Prostate gland (tissue), 2 donors: Measurements from ENCODE around the gene DNAJB1. TPM values are rescaled to one million over a fixed set of nuclear protein-coding genes. Genes with fewer than 3 reads are reported as not detected.
A peak's percentile ranks its signal among the peaks of the same experiment; 100 is the strongest.

Source experiments
- DNase-seq: peaks from one replicate; pipeline ENCODE4 v3.0.0-alpha.2; 2019; ENCODE audit warnings: low spot score
- H3K27ac ChIP-seq, 2 donors: fragments of 200-600 bp; sonication (generic); 2 replicates each; pipeline ENCODE4 v1.5.1; 2017 to 2019
- H3K27me3 ChIP-seq: fragments of 200-600 bp; sonication (generic); replicated peaks from 2 replicates; pipeline ENCODE4 v1.5.1; 2019; ENCODE audit not compliant: insufficient read depth
- H3K36me3 ChIP-seq, 2 donors: fragments of 200-600 bp; sonication (generic); 1 replicate in 1 of 2; 2 replicates in 1 of 2; pipeline versions ENCODE4 v1.5.1 to v1.8.1; 2017 to 2019
- H3K4me1 ChIP-seq: fragments of 200-600 bp; sonication (generic); replicated peaks from 2 replicates; pipeline ENCODE4 v1.5.1; 2019
- H3K4me3 ChIP-seq, 2 donors: fragments of 200-600 bp; sonication (generic); 2 replicates each; pipeline ENCODE4 v1.5.1; 2017 to 2019
- H3K9me3 ChIP-seq: fragments of 200-600 bp; sonication (generic); 2 replicates; pipeline ENCODE4 v1.5.1; 2017
- POLR2A ChIP-seq: fragments of 450-650 bp; IDR thresholded peaks from one replicate; pipeline ENCODE4 v1.6.1; 2016; ENCODE audit warnings: antibody characterized with exemption, mild to moderate bottlenecking
- POLR2AphosphoS5 ChIP-seq: sonication (generic); formaldehyde crosslinking; IDR thresholded peaks from one replicate; pipeline ENCODE4 v1.6.1; 2017; ENCODE audit warnings: antibody characterized with exemption
- WGBS: methylation state at CpG from one replicate; pipeline ENCODE4 v1.1.5; 2018; 5-methylcytosine and 5-hydroxymethylcytosine counted together
- intact Hi-C: fragments of 100-400 bp; cut with DNase I; formaldehyde crosslinking; loops from one replicate; pipeline ENCODE4 v1.14.2; 2022
- total RNA-seq, 2 donors: library from RNA; depleted of rRNA; stranded (reverse); fragments of >200 nt; gene quantifications; one replicate each; pipeline ENCODE4 v1.1.0, GENCODE V29; 2016
- TF ChIP-seq, protein P1 (sequence below), 4 experiments: fragments of 200-600 bp in 2 of 4; fragments of 450-650 bp in 2 of 4; sonication (generic) in 2 of 4; IDR thresholded peaks; 1 replicate in 3 of 4; 2 replicates in 1 of 4; pipeline ENCODE4 v1.5.1; 2016 to 2019; ENCODE audit warnings: antibody characterized with exemption in 4 of 4, mild to moderate bottlenecking in 2 of 4, moderate library complexity in 2 of 4

The DNAJB1 gene
- total RNA-seq, 2 donors from 2014 or later = 91.6 to 108 TPM

DNA sequence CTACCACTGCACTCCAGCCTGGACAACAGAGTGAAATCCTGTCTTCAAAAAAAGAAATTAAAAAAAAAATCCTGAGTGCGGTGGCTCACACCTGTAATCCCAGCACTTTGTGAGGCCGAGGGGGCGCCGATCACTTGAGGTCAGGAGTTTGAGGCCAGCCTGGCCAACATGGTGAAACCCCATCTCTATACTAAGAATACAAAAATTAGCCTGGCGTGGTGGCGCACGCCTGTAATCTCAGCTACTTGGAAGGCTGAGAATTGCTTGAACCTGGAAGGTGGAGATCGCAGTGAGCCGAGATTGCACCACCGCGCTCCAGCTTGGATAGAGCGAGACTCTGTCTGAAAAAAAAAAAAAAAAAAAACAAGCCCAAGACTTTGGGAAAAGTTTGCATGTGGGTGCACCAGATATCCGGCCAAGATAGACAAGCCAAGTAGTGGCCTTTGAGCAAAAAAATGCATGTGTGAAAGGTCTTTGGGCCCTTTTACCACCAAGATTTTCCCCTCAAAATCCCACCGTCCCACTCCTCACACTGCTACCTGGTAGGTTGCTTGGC lies 5.7 kb downstream of the DNAJB1 start:
- TF ChIP-seq, protein P1, sequence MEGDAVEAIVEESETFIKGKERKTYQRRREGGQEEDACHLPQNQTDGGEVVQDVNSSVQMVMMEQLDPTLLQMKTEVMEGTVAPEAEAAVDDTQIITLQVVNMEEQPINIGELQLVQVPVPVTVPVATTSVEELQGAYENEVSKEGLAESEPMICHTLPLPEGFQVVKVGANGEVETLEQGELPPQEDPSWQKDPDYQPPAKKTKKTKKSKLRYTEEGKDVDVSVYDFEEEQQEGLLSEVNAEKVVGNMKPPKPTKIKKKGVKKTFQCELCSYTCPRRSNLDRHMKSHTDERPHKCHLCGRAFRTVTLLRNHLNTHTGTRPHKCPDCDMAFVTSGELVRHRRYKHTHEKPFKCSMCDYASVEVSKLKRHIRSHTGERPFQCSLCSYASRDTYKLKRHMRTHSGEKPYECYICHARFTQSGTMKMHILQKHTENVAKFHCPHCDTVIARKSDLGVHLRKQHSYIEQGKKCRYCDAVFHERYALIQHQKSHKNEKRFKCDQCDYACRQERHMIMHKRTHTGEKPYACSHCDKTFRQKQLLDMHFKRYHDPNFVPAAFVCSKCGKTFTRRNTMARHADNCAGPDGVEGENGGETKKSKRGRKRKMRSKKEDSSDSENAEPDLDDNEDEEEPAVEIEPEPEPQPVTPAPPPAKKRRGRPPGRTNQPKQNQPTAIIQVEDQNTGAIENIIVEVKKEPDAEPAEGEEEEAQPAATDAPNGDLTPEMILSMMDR (IDR thresholded peaks at IDR 0.05) = no peak
- TF ChIP-seq POLR2A (no peak), POLR2AphosphoS5 (no peak)
- Histone ChIP-seq H3K27ac (no peak overlapping the region), H3K4me1 (peaks cover 9% of the 10 kb centered on the region), H3K27me3 (no peaks in the 10 kb centered on the region), H3K9me3 (no peaks in the 10 kb centered on the region), H3K36me3 (peaks cover 0 to 9% of the 10 kb centered on the region in 2 donors), H3K4me3 (no peak overlapping the region)
- intact Hi-C loops = no loop called here
- 95% methylated on average over 14 of the region's 14 CpGs for WGBS
- DNase-seq = no peak

GRCh38 chr19:14511229-14511593 lies 7.0 kb downstream of the DNAJB1 start:
- WGBS = 73% methylated on average over 4 of the region's 4 CpGs
- Histone ChIP-seq H3K4me1 (peaks cover 9% of the 10 kb centered on the region), H3K27ac (peak overlapping the region; percentile 16 to 30), H3K9me3 (no peaks in the 10 kb centered on the region), H3K36me3 (peaks cover 0 to 9% of the 10 kb centered on the region in 2 donors), H3K4me3 (no peak overlapping the region), H3K27me3 (no peaks in the 10 kb centered on the region)
- DNase-seq = no peak
- no peak for TF ChIP-seq POLR2A
- TF ChIP-seq POLR2AphosphoS5 = no peak
- TF ChIP-seq, protein P1 (IDR thresholded peaks at IDR 0.05) = no peak
- intact Hi-C loops = no loop called here

- no peaks in the 10 kb centered on the region for H3K27me3 ChIP-seq
- H3K4me1 ChIP-seq = peaks cover 4% of the 10 kb centered on the region
- intact Hi-C loops = no loop called here
- TF ChIP-seq POLR2A (no peak), POLR2AphosphoS5 (peak; percentile 5)
- TF ChIP-seq, protein P1 (IDR thresholded peaks at IDR 0.05) = no peak
- no peak for DNase-seq
- 30% methylated on average over 22 of the region's 22 CpGs for WGBS
- H3K36me3 ChIP-seq = peaks cover 0 to 9% of the 10 kb centered on the region in 2 donors
- H3K27ac ChIP-seq = peak overlapping the region; percentile 16 to 30
- no peaks in the 10 kb centered on the region for H3K9me3 ChIP-seq
- no peak overlapping the region for H3K4me3 ChIP-seq
Measured at GRCh38 chr19:14510311-14511228, 7.6 kb downstream of the DNAJB1 start.

GRCh38 chr19:14507704-14508542 lies 10.3 kb downstream of the DNAJB1 start:
- Histone ChIP-seq H3K9me3 (no peaks in the 10 kb centered on the region), H3K4me3 (no peak overlapping the region), H3K27ac (no peak overlapping the region), H3K36me3 (no peaks in the 10 kb centered on the region), H3K4me1 (no peaks in the 10 kb centered on the region), H3K27me3 (no peaks in the 10 kb centered on the region)
- DNase-seq = no peak
- WGBS = 64% methylated on average over 12 of the region's 12 CpGs
- TF ChIP-seq POLR2AphosphoS5 (no peak), POLR2A (no peak)
- TF ChIP-seq, protein P1 (IDR thresholded peaks at IDR 0.05) = no peak
- intact Hi-C loops = no loop called here
